LNCAP (cell line): Measurements from ENCODE around the gene ELAC2.

Source experiments
- CTCF ChIP-seq: fragments of 450-650 bp; IDR thresholded peaks from 2 replicates; pipeline ENCODE4 v1.5.1; 2017; ENCODE audit warnings: mild to moderate bottlenecking

The ELAC2 gene

GRCh38 chr17:12961655-12962054 lies 56.2 kb downstream of the ELAC2 start:
- no peak for TF ChIP-seq CTCF

GRCh38 chr17:12959441-12959840 lies 58.4 kb downstream of the ELAC2 start:
- no peak for TF ChIP-seq CTCF

GRCh38 chr17:12958786-12959185 lies 59.0 kb downstream of the ELAC2 start:
- no peak for TF ChIP-seq CTCF

- no peak for TF ChIP-seq CTCF
Observed at GRCh38 chr17:12955521-12955920, 62.3 kb downstream of the ELAC2 start.

GRCh38 chr17:12953156-12953555 lies 64.7 kb downstream of the ELAC2 start:
- TF ChIP-seq CTCF: no peak

- no peak for TF ChIP-seq CTCF
Observed at GRCh38 chr17:12952012-12952411, 65.8 kb downstream of the ELAC2 start.

GRCh38 chr17:12947047-12947446 lies 70.8 kb downstream of the ELAC2 start:
- TF ChIP-seq CTCF: no peak
